NB4 (cell line): ENCODE measurements around the gene GALNTL6.

Source experiments
- MYC ChIP-seq: IDR thresholded peaks from 2 replicates; pipeline ENCODE4 v1.6.1; 2011; ENCODE audit warnings: low read depth, low read length
- POLR2A ChIP-seq: IDR thresholded peaks from 2 replicates; pipeline ENCODE4 v1.6.1; 2011; ENCODE audit warnings: mild to moderate bottlenecking; ENCODE audit not compliant: insufficient read length; ENCODE audit errors: extremely low read depth
- TF ChIP-seq, protein P1 (sequence below): IDR thresholded peaks from one replicate; pipeline ENCODE4 v1.5.1; 2012; ENCODE audit warnings: low read depth, low read length
- TF ChIP-seq, protein P2 (sequence below): IDR thresholded peaks from 2 replicates; pipeline ENCODE4 v1.6.1; 2011; ENCODE audit warnings: low read depth, low read length

GRCh38 chr4:172377486-172378140 is 564.4 kb downstream of the GALNTL6 start:
- TF ChIP-seq POLR2A (no peak), MYC (no peak)
- TF ChIP-seq, protein P1, sequence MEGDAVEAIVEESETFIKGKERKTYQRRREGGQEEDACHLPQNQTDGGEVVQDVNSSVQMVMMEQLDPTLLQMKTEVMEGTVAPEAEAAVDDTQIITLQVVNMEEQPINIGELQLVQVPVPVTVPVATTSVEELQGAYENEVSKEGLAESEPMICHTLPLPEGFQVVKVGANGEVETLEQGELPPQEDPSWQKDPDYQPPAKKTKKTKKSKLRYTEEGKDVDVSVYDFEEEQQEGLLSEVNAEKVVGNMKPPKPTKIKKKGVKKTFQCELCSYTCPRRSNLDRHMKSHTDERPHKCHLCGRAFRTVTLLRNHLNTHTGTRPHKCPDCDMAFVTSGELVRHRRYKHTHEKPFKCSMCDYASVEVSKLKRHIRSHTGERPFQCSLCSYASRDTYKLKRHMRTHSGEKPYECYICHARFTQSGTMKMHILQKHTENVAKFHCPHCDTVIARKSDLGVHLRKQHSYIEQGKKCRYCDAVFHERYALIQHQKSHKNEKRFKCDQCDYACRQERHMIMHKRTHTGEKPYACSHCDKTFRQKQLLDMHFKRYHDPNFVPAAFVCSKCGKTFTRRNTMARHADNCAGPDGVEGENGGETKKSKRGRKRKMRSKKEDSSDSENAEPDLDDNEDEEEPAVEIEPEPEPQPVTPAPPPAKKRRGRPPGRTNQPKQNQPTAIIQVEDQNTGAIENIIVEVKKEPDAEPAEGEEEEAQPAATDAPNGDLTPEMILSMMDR = no peak
- TF ChIP-seq, protein P2, sequence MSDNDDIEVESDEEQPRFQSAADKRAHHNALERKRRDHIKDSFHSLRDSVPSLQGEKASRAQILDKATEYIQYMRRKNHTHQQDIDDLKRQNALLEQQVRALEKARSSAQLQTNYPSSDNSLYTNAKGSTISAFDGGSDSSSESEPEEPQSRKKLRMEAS = no peak
